ENCODE measurements around the gene HOXA11. TPM values are rescaled to one million over a fixed set of nuclear protein-coding genes. Genes with fewer than 3 reads are reported as not detected.

Gene HOXA11
- total and polyA plus RNA-seq, 4 donors, result not detected

DNA sequence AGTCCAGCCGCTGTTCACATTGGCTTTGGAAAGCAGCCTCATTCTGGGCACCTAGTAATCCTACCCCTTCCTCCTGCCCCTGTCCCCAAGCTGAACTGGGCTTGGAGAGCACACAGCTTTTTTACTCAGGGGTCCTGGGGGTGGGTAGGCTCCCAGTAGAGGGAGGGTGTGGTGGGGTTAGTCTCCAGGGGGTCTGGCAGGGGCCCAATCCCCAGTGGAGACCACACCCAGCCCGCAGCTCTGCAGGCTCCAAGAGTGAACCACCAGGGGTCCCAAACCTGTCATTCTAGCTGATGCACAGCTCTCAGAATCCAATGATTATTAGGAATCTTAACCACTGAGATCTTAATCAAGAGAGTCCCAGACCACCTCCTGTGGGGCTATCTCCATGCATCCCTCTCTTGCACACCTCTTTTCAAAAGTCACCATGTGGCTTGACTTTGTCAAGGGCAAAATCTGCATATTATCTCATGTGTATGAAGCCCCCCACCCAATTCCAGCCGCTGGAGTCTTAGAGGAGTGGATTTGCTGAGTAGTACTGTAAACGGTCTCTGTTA, 2.7 kb downstream of the HOXA11 start:
- TF ChIP-seq GABPA (IDR thresholded peaks at IDR 0.05 in 1 of 2, conservative IDR thresholded peaks at IDR 0.05 in 1 of 2), result no peak
- TF ChIP-seq FOXA1 (IDR thresholded peaks at IDR 0.05), result no peak
- TF ChIP-seq, protein P1, sequence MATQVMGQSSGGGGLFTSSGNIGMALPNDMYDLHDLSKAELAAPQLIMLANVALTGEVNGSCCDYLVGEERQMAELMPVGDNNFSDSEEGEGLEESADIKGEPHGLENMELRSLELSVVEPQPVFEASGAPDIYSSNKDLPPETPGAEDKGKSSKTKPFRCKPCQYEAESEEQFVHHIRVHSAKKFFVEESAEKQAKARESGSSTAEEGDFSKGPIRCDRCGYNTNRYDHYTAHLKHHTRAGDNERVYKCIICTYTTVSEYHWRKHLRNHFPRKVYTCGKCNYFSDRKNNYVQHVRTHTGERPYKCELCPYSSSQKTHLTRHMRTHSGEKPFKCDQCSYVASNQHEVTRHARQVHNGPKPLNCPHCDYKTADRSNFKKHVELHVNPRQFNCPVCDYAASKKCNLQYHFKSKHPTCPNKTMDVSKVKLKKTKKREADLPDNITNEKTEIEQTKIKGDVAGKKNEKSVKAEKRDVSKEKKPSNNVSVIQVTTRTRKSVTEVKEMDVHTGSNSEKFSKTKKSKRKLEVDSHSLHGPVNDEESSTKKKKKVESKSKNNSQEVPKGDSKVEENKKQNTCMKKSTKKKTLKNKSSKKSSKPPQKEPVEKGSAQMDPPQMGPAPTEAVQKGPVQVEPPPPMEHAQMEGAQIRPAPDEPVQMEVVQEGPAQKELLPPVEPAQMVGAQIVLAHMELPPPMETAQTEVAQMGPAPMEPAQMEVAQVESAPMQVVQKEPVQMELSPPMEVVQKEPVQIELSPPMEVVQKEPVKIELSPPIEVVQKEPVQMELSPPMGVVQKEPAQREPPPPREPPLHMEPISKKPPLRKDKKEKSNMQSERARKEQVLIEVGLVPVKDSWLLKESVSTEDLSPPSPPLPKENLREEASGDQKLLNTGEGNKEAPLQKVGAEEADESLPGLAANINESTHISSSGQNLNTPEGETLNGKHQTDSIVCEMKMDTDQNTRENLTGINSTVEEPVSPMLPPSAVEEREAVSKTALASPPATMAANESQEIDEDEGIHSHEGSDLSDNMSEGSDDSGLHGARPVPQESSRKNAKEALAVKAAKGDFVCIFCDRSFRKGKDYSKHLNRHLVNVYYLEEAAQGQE (IDR thresholded peaks at IDR 0.05), result no peak
- TF ChIP-seq, protein P2, sequence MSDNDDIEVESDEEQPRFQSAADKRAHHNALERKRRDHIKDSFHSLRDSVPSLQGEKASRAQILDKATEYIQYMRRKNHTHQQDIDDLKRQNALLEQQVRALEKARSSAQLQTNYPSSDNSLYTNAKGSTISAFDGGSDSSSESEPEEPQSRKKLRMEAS (IDR thresholded peaks at IDR 0.05), result no peak
- no peak for TF ChIP-seq TAF1 (conservative IDR thresholded peaks at IDR 0.05)
- TF ChIP-seq SP1 (IDR thresholded peaks at IDR 0.05), result no peak
- no peak for TF ChIP-seq HNF4G (IDR thresholded peaks at IDR 0.05)
- TF ChIP-seq HNF4A (conservative IDR thresholded peaks at IDR 0.05), result no peak
- TF ChIP-seq, protein P3, sequence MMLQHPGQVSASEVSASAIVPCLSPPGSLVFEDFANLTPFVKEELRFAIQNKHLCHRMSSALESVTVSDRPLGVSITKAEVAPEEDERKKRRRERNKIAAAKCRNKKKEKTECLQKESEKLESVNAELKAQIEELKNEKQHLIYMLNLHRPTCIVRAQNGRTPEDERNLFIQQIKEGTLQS (IDR thresholded peaks at IDR 0.05), result no peak
- TF ChIP-seq NR2F2 (IDR thresholded peaks at IDR 0.05), result no peak
- no peak for TF ChIP-seq EGR1 (IDR thresholded peaks at IDR 0.05; ENCODE audit: low read depth in 2 of 2)
- no peak for TF ChIP-seq RAD21 (IDR thresholded peaks at IDR 0.05)
- TF ChIP-seq, protein P4, sequence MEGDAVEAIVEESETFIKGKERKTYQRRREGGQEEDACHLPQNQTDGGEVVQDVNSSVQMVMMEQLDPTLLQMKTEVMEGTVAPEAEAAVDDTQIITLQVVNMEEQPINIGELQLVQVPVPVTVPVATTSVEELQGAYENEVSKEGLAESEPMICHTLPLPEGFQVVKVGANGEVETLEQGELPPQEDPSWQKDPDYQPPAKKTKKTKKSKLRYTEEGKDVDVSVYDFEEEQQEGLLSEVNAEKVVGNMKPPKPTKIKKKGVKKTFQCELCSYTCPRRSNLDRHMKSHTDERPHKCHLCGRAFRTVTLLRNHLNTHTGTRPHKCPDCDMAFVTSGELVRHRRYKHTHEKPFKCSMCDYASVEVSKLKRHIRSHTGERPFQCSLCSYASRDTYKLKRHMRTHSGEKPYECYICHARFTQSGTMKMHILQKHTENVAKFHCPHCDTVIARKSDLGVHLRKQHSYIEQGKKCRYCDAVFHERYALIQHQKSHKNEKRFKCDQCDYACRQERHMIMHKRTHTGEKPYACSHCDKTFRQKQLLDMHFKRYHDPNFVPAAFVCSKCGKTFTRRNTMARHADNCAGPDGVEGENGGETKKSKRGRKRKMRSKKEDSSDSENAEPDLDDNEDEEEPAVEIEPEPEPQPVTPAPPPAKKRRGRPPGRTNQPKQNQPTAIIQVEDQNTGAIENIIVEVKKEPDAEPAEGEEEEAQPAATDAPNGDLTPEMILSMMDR (IDR thresholded peaks at IDR 0.05; ENCODE audit: low read depth, low read length, missing input control), result no peak
- WGBS, result 20% methylated on average over 4 of the region's 4 CpGs
- no peak overlapping the region for H3K27ac ChIP-seq (ENCODE audit: low read depth in 1 of 2, low read length in 2 of 2)
- peaks cover 2 to 24% (median 14%) of the 10 kb centered on the region in 4 donors for H3K4me1 ChIP-seq (ENCODE audit: control insufficient read depth in 4 of 4, insufficient read depth in 4 of 4, low read length in 3 of 4)
- peaks cover 17 to 56% (median 26%) of the 10 kb centered on the region in 4 donors for H3K27me3 ChIP-seq (ENCODE audit: control insufficient read depth in 4 of 4, insufficient read depth in 4 of 4, low read length in 3 of 4)
- H3K9me3 ChIP-seq (ENCODE audit: control insufficient read depth in 4 of 4, low read length in 3 of 4), result peaks cover 0 to 4% (median 0%) of the 10 kb centered on the region in 4 donors
- H3K4me3 ChIP-seq (ENCODE audit: low read depth in 1 of 3, low read length in 3 of 3), result no peak overlapping the region
- no peaks in the 10 kb centered on the region for H3K36me3 ChIP-seq (ENCODE audit: control insufficient read depth in 4 of 4, insufficient read depth in 3 of 4, low read depth in 1 of 4, low read length in 3 of 4)
- no peak for DNase-seq (ENCODE audit: low spot score)
- H3K9ac ChIP-seq (ENCODE audit: low read depth in 1 of 2, low read length in 2 of 2), result no peak overlapping the region

DNA sequence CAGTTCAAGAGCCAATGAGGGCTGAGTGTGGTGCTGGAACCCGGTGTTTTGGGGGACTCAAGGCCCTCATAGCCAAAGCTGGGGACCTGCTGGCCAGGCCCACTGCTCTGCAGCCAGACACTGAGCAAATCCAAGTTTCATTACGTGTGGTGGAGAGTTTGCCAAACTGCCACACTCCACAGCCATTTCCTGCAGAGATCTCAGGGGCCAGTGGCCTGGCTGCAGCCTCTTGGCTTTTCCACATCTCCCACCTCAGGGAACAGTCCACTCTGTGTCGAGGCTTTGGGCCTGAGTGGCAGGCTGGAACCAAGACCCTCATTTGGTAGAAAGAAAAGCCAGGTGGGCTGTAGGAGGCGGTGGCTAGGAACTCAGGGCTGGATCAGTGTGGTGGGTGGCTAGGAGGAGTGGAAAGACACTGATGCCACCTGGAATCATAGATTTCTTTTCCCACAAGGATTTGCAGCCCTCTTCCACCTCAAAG, 3.2 kb downstream of the HOXA11 start:
- 40% methylated on average over 4 of the region's 4 CpGs for WGBS
- Histone ChIP-seq H3K4me1 (ENCODE audit: control insufficient read depth in 4 of 4, insufficient read depth in 4 of 4, low read length in 3 of 4) (peaks cover 2 to 24% (median 14%) of the 10 kb centered on the region in 4 donors), H3K27me3 (ENCODE audit: control insufficient read depth in 4 of 4, insufficient read depth in 4 of 4, low read length in 3 of 4) (peaks cover 17 to 61% (median 25%) of the 10 kb centered on the region in 4 donors), H3K27ac (ENCODE audit: low read depth in 1 of 2, low read length in 2 of 2) (no peak overlapping the region), H3K9ac (ENCODE audit: low read depth in 1 of 2, low read length in 2 of 2) (no peak overlapping the region), H3K4me3 (ENCODE audit: low read depth in 1 of 3, low read length in 3 of 3) (no peak overlapping the region), H3K9me3 (ENCODE audit: control insufficient read depth in 4 of 4, low read length in 3 of 4) (peaks cover 0 to 4% (median 0%) of the 10 kb centered on the region in 4 donors), H3K36me3 (ENCODE audit: control insufficient read depth in 4 of 4, insufficient read depth in 3 of 4, low read depth in 1 of 4, low read length in 3 of 4) (no peaks in the 10 kb centered on the region)
- DNase-seq (ENCODE audit: low spot score), result no peak
- TF ChIP-seq, protein P2 (IDR thresholded peaks at IDR 0.05), result no peak
- TF ChIP-seq, protein P4 (IDR thresholded peaks at IDR 0.05; ENCODE audit: low read depth, low read length, missing input control), result no peak
- TF ChIP-seq, protein P3 (IDR thresholded peaks at IDR 0.05), result no peak
- TF ChIP-seq, protein P5, sequence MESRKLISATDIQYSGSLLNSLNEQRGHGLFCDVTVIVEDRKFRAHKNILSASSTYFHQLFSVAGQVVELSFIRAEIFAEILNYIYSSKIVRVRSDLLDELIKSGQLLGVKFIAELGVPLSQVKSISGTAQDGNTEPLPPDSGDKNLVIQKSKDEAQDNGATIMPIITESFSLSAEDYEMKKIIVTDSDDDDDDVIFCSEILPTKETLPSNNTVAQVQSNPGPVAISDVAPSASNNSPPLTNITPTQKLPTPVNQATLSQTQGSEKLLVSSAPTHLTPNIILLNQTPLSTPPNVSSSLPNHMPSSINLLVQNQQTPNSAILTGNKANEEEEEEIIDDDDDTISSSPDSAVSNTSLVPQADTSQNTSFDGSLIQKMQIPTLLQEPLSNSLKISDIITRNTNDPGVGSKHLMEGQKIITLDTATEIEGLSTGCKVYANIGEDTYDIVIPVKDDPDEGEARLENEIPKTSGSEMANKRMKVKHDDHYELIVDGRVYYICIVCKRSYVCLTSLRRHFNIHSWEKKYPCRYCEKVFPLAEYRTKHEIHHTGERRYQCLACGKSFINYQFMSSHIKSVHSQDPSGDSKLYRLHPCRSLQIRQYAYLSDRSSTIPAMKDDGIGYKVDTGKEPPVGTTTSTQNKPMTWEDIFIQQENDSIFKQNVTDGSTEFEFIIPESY (IDR thresholded peaks at IDR 0.05), result no peak
- TF ChIP-seq JUND (IDR thresholded peaks at IDR 0.05) (no peak), RAD21 (IDR thresholded peaks at IDR 0.05) (no peak), TAF1 (conservative IDR thresholded peaks at IDR 0.05) (no peak), NR2F2 (IDR thresholded peaks at IDR 0.05) (no peak), EGR1 (IDR thresholded peaks at IDR 0.05; ENCODE audit: low read depth in 2 of 2) (no peak)
- TF ChIP-seq, protein P1 (IDR thresholded peaks at IDR 0.05), result no peak
